ENCODE data around the gene ADGRV1.

The ADGRV1 gene

GRCh38 chr5:91211997-91212713 is 653.6 kb downstream of the ADGRV1 start:
- Histone ChIP-seq H3K9me3 (ENCODE audit: severe bottlenecking) (no peaks in the 10 kb centered on the region), H3K36me3 (ENCODE audit: low read depth) (no peaks in the 10 kb centered on the region), H3K4me1 (ENCODE audit: insufficient read depth, poor library complexity, severe bottlenecking) (peaks cover 9% of the 10 kb centered on the region), H3K27me3 (ENCODE audit: insufficient read depth, poor library complexity, severe bottlenecking) (no peaks in the 10 kb centered on the region), H3K27ac (ENCODE audit: poor library complexity, severe bottlenecking) (peak overlapping the region; percentile 39), H3K4me3 (ENCODE audit: severe bottlenecking) (no peak overlapping the region)
- no peak for TF ChIP-seq CTCF (IDR thresholded peaks at IDR 0.05; ENCODE audit: poor library complexity, severe bottlenecking)
- ATAC-seq (ENCODE audit: low read depth) (peak; percentile 67), DNase-seq (ENCODE audit: low spot score) (no peak)

GRCh38 chr5:91212714-91213092 is 654.1 kb downstream of the ADGRV1 start:
- Histone ChIP-seq H3K27ac (ENCODE audit: poor library complexity, severe bottlenecking) (peak overlapping the region; percentile 39), H3K27me3 (ENCODE audit: insufficient read depth, poor library complexity, severe bottlenecking) (no peaks in the 10 kb centered on the region), H3K4me1 (ENCODE audit: insufficient read depth, poor library complexity, severe bottlenecking) (peaks cover 9% of the 10 kb centered on the region), H3K9me3 (ENCODE audit: severe bottlenecking) (no peaks in the 10 kb centered on the region), H3K4me3 (ENCODE audit: severe bottlenecking) (no peak overlapping the region), H3K36me3 (ENCODE audit: low read depth) (no peaks in the 10 kb centered on the region)
- DNase-seq (ENCODE audit: low spot score), result no peak
- ATAC-seq (ENCODE audit: low read depth), result peak; percentile 73
- TF ChIP-seq CTCF (IDR thresholded peaks at IDR 0.05; ENCODE audit: poor library complexity, severe bottlenecking), result no peak
